OCI-LY7 (cell line): ENCODE measurements around the gene HEATR5A.

ENCODE experiments used
- EZH2phosphoT487 ChIP-seq: fragments of 200-600 bp; sonication (generic); IDR thresholded peaks from 2 replicates; pipeline ENCODE4 v1.6.1; 2018; ENCODE audit warnings: low read depth, borderline replicate concordance, mild to moderate bottlenecking, mixed run types, antibody characterized with exemption, low read length, moderate library complexity, mixed read lengths
- TF ChIP-seq, protein P1 (sequence below): fragments of 200-600 bp; sonication (generic); conservative IDR thresholded peaks from 2 replicates; pipeline ENCODE4 v1.5.1; 2014; ENCODE audit warnings: mild to moderate bottlenecking, antibody characterized with exemption, low read length, moderate library complexity, mixed read lengths

DNA sequence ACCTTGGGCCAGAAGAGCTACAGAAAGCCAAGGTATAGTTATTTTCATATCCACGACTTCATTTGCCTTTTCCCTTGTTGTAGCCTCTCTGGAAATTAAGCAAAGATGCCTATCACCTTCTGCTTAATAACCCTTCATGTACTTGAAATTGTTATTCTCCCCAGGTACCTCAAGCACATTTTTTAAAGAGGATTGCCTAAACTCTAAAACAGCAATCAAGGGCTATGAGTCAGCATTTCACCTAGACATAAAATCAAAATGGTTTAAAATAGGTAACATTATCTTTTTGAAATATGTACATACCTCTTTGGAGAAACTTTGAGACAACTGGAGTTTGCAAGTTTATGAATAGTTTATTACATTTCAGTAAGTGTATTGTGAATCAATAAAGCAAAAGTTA, 25.4 kb upstream of the HEATR5A start:
- TF ChIP-seq, protein P1, sequence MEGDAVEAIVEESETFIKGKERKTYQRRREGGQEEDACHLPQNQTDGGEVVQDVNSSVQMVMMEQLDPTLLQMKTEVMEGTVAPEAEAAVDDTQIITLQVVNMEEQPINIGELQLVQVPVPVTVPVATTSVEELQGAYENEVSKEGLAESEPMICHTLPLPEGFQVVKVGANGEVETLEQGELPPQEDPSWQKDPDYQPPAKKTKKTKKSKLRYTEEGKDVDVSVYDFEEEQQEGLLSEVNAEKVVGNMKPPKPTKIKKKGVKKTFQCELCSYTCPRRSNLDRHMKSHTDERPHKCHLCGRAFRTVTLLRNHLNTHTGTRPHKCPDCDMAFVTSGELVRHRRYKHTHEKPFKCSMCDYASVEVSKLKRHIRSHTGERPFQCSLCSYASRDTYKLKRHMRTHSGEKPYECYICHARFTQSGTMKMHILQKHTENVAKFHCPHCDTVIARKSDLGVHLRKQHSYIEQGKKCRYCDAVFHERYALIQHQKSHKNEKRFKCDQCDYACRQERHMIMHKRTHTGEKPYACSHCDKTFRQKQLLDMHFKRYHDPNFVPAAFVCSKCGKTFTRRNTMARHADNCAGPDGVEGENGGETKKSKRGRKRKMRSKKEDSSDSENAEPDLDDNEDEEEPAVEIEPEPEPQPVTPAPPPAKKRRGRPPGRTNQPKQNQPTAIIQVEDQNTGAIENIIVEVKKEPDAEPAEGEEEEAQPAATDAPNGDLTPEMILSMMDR: no peak
- no peak for TF ChIP-seq EZH2phosphoT487
